Measurements from ENCODE around the gene TJP2. TPM values are rescaled to one million over a fixed set of nuclear protein-coding genes. Genes with fewer than 3 reads are reported as not detected.

TJP2 gene
- total RNA-seq, 1 experiment from 2014 or later: 106 TPM

- no peaks in the 10 kb centered on the region for H3K9me3 ChIP-seq (ENCODE audit: low read length)
- H3K27ac ChIP-seq (ENCODE audit: low read length): no peak overlapping the region
- ChIA-PET POLR2A (ENCODE audit: unreplicated experiment) (no interaction called here), CTCF (no interaction called here)
- H2AFZ ChIP-seq (ENCODE audit: low read length): no peak overlapping the region
- intact Hi-C loops (cut with micrococcal nuclease): no loop called here
- no peak for TF ChIP-seq EZH2phosphoT487 (IDR thresholded peaks at IDR 0.05; ENCODE audit: borderline replicate concordance, low read length)
- TF ChIP-seq CTCF (conservative IDR thresholded peaks at IDR 0.05; ENCODE audit: low read depth, low read length): no peak
- no peak for TF ChIP-seq EZH2 (IDR thresholded peaks at IDR 0.05; ENCODE audit: low read length, unreplicated experiment)
- DNase-seq: no peak
- BruUV-seq (replicated peaks): no TSS peak
- no peaks in the 10 kb centered on the region for H3K27me3 ChIP-seq (ENCODE audit: low read length)
- no peaks in the 10 kb centered on the region for H3F3A ChIP-seq (ENCODE audit: low read length, unreplicated experiment)
- no peaks in the 10 kb centered on the region for H3K4me1 ChIP-seq (ENCODE audit: insufficient read depth, low read length)
- no peaks in the 10 kb centered on the region for H3K79me2 ChIP-seq (ENCODE audit: low read length)
- H3K36me3 ChIP-seq (ENCODE audit: low read depth, low read length): no peaks in the 10 kb centered on the region
- no peaks in the 10 kb centered on the region for H4K20me1 ChIP-seq (ENCODE audit: low read length)
- H3K9ac ChIP-seq (ENCODE audit: low read length): no peak overlapping the region
- H3K4me3 ChIP-seq (ENCODE audit: low read length): no peak overlapping the region
- no peak overlapping the region for H3K4me2 ChIP-seq (ENCODE audit: low read length)
- H3K9me2 ChIP-seq (replicated peaks; ENCODE audit: low read length): no peaks in the 10 kb centered on the region
- ATAC-seq: no peak
These were observed 123.4 kb downstream of the TJP2 start for GRCh38 chr9:69297300-69297980.

GRCh38 chr9:69299315-69299714 is 125.2 kb downstream of the TJP2 start:
- Histone ChIP-seq H3K27me3 (ENCODE audit: low read length) (no peaks in the 10 kb centered on the region), H2AFZ (ENCODE audit: low read length) (no peak overlapping the region), H3K9me3 (ENCODE audit: low read length) (no peaks in the 10 kb centered on the region), H3K4me3 (ENCODE audit: low read length) (no peak overlapping the region), H3K4me1 (ENCODE audit: insufficient read depth, low read length) (no peaks in the 10 kb centered on the region), H3K9me2 (replicated peaks; ENCODE audit: low read length) (no peaks in the 10 kb centered on the region), H4K20me1 (ENCODE audit: low read length) (no peaks in the 10 kb centered on the region), H3K27ac (ENCODE audit: low read length) (no peak overlapping the region), H3F3A (ENCODE audit: low read length, unreplicated experiment) (no peaks in the 10 kb centered on the region), H3K79me2 (ENCODE audit: low read length) (no peaks in the 10 kb centered on the region), H3K36me3 (ENCODE audit: low read depth, low read length) (no peaks in the 10 kb centered on the region), H3K9ac (ENCODE audit: low read length) (no peak overlapping the region), H3K4me2 (ENCODE audit: low read length) (no peak overlapping the region)
- intact Hi-C loops (cut with micrococcal nuclease): no loop called here
- ChIA-PET CTCF (no interaction called here), POLR2A (ENCODE audit: unreplicated experiment) (no interaction called here)
- no peak for ATAC-seq
- no peak for DNase-seq
- no TSS peak for BruUV-seq (replicated peaks)
- no peak for TF ChIP-seq EZH2 (IDR thresholded peaks at IDR 0.05; ENCODE audit: low read length, unreplicated experiment)
- TF ChIP-seq EZH2phosphoT487 (IDR thresholded peaks at IDR 0.05; ENCODE audit: borderline replicate concordance, low read length): no peak
- TF ChIP-seq CTCF (conservative IDR thresholded peaks at IDR 0.05; ENCODE audit: low read depth, low read length): no peak

GRCh38 chr9:69299826-69300225 is 125.7 kb downstream of the TJP2 start:
- no peaks in the 10 kb centered on the region for H3K9me3 ChIP-seq (ENCODE audit: low read length)
- H4K20me1 ChIP-seq (ENCODE audit: low read length): no peaks in the 10 kb centered on the region
- ChIA-PET CTCF (no interaction called here), POLR2A (ENCODE audit: unreplicated experiment) (no interaction called here)
- H3K4me2 ChIP-seq (ENCODE audit: low read length): no peak overlapping the region
- no peaks in the 10 kb centered on the region for H3F3A ChIP-seq (ENCODE audit: low read length, unreplicated experiment)
- H3K4me1 ChIP-seq (ENCODE audit: insufficient read depth, low read length): no peaks in the 10 kb centered on the region
- H3K9ac ChIP-seq (ENCODE audit: low read length): no peak overlapping the region
- TF ChIP-seq EZH2 (IDR thresholded peaks at IDR 0.05; ENCODE audit: low read length, unreplicated experiment) (no peak), EZH2phosphoT487 (IDR thresholded peaks at IDR 0.05; ENCODE audit: borderline replicate concordance, low read length) (no peak), CTCF (conservative IDR thresholded peaks at IDR 0.05; ENCODE audit: low read depth, low read length) (no peak)
- H3K36me3 ChIP-seq (ENCODE audit: low read depth, low read length): no peaks in the 10 kb centered on the region
- intact Hi-C loops (cut with micrococcal nuclease): no loop called here
- no peak for DNase-seq
- no TSS peak for BruUV-seq (replicated peaks)
- ATAC-seq: no peak
- no peaks in the 10 kb centered on the region for H3K27me3 ChIP-seq (ENCODE audit: low read length)
- H2AFZ ChIP-seq (ENCODE audit: low read length): no peak overlapping the region
- no peaks in the 10 kb centered on the region for H3K79me2 ChIP-seq (ENCODE audit: low read length)
- no peaks in the 10 kb centered on the region for H3K9me2 ChIP-seq (replicated peaks; ENCODE audit: low read length)
- H3K4me3 ChIP-seq (ENCODE audit: low read length): no peak overlapping the region
- H3K27ac ChIP-seq (ENCODE audit: low read length): no peak overlapping the region

Measured in PC-3 (cell line).